Loucy (cell line): ENCODE measurements around the gene PIAS2.

Source experiments
- EZH2phosphoT487 ChIP-seq: fragments of 200-600 bp; IDR thresholded peaks from 2 replicates; pipeline ENCODE4 v1.6.1; 2018; ENCODE audit warnings: antibody characterized with exemption, mild to moderate bottlenecking, moderate library complexity, borderline replicate concordance
- TF ChIP-seq, protein P1 (sequence below): fragments of 200-600 bp; sonication (generic); conservative IDR thresholded peaks from 2 replicates; pipeline ENCODE4 v1.5.1; 2014; ENCODE audit warnings: mild to moderate bottlenecking, antibody characterized with exemption, low read length

DNA sequence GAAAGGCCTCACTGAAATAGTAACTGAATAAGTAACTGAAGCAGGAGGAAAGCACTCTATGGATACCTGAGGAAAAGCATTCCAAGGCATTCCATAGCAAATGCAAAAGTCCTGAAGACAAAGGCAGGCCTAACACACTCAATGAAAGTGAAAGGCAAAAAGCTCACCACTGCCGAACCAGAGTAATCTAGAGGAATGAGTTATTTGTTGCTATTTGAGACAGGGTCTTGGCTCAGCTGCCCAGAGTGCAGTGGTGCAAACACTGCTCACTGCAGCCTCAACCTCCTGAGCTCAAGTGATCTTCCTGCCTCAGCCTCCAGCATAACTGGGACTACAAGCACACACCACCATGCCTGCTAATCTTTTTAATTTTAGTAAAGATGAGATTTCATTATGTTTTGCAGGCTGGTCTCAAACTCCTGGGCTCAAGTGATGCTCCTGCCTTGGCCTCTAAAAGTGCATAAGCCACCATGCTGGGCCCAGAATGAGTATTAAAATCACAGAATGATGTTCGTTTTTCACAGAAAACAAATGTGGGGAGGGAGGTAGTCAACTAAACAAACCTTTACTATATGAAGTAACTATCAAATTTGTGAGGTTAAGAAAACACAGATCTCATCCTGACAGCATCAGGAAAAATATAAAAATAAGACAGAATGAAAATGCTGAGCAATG lies 17.9 kb downstream of the PIAS2 start:
- TF ChIP-seq, protein P1, sequence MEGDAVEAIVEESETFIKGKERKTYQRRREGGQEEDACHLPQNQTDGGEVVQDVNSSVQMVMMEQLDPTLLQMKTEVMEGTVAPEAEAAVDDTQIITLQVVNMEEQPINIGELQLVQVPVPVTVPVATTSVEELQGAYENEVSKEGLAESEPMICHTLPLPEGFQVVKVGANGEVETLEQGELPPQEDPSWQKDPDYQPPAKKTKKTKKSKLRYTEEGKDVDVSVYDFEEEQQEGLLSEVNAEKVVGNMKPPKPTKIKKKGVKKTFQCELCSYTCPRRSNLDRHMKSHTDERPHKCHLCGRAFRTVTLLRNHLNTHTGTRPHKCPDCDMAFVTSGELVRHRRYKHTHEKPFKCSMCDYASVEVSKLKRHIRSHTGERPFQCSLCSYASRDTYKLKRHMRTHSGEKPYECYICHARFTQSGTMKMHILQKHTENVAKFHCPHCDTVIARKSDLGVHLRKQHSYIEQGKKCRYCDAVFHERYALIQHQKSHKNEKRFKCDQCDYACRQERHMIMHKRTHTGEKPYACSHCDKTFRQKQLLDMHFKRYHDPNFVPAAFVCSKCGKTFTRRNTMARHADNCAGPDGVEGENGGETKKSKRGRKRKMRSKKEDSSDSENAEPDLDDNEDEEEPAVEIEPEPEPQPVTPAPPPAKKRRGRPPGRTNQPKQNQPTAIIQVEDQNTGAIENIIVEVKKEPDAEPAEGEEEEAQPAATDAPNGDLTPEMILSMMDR = no peak
- no peak for TF ChIP-seq EZH2phosphoT487
